GM12875 (cell line): ENCODE measurements around the gene SLCO3A1.

Experiments used
- H3K4me3 ChIP-seq: one replicate; pipeline ENCODE4 v1.5.1; 2011; ENCODE audit warnings: low read depth, low read length, control low read depth
- CTCF ChIP-seq: IDR thresholded peaks from 2 replicates; pipeline ENCODE4 v1.5.1; 2011; ENCODE audit warnings: low read depth, mild to moderate bottlenecking, control low read depth, inconsistent platforms, low read length, moderate library complexity, borderline replicate concordance; ENCODE audit not compliant: insufficient read depth

Gene SLCO3A1

GRCh38 chr15:92184679-92185230, 331.2 kb downstream of the SLCO3A1 start:
- no peak for TF ChIP-seq CTCF
- no peak overlapping the region for H3K4me3 ChIP-seq

GRCh38 chr15:92187975-92188374, 334.5 kb downstream of the SLCO3A1 start:
- H3K4me3 ChIP-seq: no peak overlapping the region
- no peak for TF ChIP-seq CTCF

GRCh38 chr15:92189166-92189565, 335.7 kb downstream of the SLCO3A1 start:
- no peak for TF ChIP-seq CTCF
- no peak overlapping the region for H3K4me3 ChIP-seq

- no peak for TF ChIP-seq CTCF
- H3K4me3 ChIP-seq: no peak overlapping the region
Observed at GRCh38 chr15:92195241-92195640, 341.7 kb downstream of the SLCO3A1 start.

- H3K4me3 ChIP-seq: no peak overlapping the region
- TF ChIP-seq CTCF: no peak
Observed at GRCh38 chr15:92196342-92196741, 342.8 kb downstream of the SLCO3A1 start.

GRCh38 chr15:92197746-92198145, 344.2 kb downstream of the SLCO3A1 start:
- TF ChIP-seq CTCF: no peak
- no peak overlapping the region for H3K4me3 ChIP-seq

- no peak for TF ChIP-seq CTCF
- H3K4me3 ChIP-seq: no peak overlapping the region
Observed at GRCh38 chr15:92200891-92201290, 347.4 kb downstream of the SLCO3A1 start.
